ENCODE measurements around the gene MBNL1. TPM values are rescaled to one million over a fixed set of nuclear protein-coding genes. Genes with fewer than 3 reads are reported as not detected.
A peak's percentile ranks its signal among the peaks of the same experiment; 100 is the strongest.

Gene MBNL1
- total RNA-seq, 1 experiment from 2014 or later = 200 TPM

DNA sequence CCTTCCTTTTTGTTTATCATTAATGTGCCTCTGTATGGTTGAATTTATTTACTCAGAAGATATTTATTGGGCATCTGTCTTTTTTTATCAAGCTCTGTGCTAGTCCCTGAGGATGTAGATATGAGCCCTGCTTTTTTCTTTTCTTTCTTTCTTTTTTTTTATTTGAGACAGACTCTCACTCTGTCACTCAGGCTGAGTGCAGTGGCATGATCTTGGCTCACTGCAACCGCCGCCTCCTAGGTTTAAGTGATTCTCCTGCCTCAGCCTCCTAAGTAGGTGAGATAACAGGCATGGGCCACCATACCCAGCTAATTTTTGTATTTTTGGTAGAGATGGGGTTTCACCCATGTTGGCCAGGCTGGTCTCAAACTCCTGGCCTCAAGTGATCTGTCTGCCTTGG is 58.5 kb downstream of the MBNL1 start (continued):
- TF ChIP-seq, protein P1, sequence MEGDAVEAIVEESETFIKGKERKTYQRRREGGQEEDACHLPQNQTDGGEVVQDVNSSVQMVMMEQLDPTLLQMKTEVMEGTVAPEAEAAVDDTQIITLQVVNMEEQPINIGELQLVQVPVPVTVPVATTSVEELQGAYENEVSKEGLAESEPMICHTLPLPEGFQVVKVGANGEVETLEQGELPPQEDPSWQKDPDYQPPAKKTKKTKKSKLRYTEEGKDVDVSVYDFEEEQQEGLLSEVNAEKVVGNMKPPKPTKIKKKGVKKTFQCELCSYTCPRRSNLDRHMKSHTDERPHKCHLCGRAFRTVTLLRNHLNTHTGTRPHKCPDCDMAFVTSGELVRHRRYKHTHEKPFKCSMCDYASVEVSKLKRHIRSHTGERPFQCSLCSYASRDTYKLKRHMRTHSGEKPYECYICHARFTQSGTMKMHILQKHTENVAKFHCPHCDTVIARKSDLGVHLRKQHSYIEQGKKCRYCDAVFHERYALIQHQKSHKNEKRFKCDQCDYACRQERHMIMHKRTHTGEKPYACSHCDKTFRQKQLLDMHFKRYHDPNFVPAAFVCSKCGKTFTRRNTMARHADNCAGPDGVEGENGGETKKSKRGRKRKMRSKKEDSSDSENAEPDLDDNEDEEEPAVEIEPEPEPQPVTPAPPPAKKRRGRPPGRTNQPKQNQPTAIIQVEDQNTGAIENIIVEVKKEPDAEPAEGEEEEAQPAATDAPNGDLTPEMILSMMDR (IDR thresholded peaks at IDR 0.05 in 2 of 3, conservative IDR thresholded peaks at IDR 0.05 in 1 of 3; ENCODE audit: borderline replicate concordance in 1 of 3, insufficient read depth in 1 of 3, low read depth in 2 of 3, low read length in 2 of 3) = no peak

DNA sequence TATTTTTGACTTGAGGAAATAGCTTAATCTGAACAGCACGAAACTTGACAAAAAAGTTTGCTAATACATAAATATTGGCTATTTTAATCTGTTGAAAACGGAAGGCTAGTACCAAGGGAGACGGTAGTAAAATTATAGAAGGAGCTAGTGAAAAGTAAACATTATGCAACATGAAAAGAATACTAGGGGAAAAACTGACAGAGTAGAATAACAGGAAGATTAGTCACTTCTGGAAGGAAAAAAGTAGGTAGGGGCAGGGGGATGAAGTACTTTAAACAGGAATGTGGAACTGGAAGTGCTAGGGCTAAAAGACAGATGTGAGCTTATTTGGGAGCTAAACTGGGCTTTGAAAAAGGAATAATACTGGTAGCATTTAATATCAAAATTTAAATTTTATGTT is 60.1 kb downstream of the MBNL1 start:
- H3K79me2 ChIP-seq (ENCODE audit: insufficient read depth, low read length) = peaks cover 99% of the 10 kb centered on the region
- intact Hi-C loops (cut with micrococcal nuclease) = no loop called here
- ChIA-PET CTCF (interaction anchor here (0.9 kb wide), 1 partner anchor 302 kb away, joined by 3 read pairs; no protein-coding TSS in a partner anchor), POLR2A (interaction anchor here (1.0 kb wide), 1 partner anchor 60 kb away, joined by 3 read pairs; the partner anchor contains the start of gene MBNL1), RAD21 (ENCODE audit: low non-redundant PET in 1 of 2, low total read pairs in 2 of 2, uncharacterized antibody in 2 of 2, unreplicated experiment in 2 of 2) (no interaction called here)
- DNase-seq (ENCODE audit: low read depth, low spot score) (peak; percentile 70), ATAC-seq (peak; percentile 67)
- H3K27me3 ChIP-seq (ENCODE audit: insufficient read depth, low read length) = no peaks in the 10 kb centered on the region
- peak overlapping the region; percentile 51; the same call in 1 of the 2 replicates for H3K27ac ChIP-seq (ENCODE audit: low read depth, low read length)
- H3K9me3 ChIP-seq (ENCODE audit: control insufficient read depth in 1 of 2, insufficient read depth in 1 of 2, low read depth in 1 of 2, low read length in 2 of 2) = no peaks in the 10 kb centered on the region
- H3K4me3 ChIP-seq (replicated peaks in 1 of 2; ENCODE audit: low read depth in 1 of 2, low read length in 2 of 2) = no peak overlapping the region; a peak in 1 of 4 replicates
- no TSS peak for BruUV-seq (replicated peaks)
- no peaks in the 10 kb centered on the region for H3K9me2 ChIP-seq (ENCODE audit: insufficient read depth)
- peaks cover 0 to 8% of the 10 kb centered on the region in 2 experiments; a peak in 2 of 4 replicates for H3K36me3 ChIP-seq (ENCODE audit: control insufficient read depth in 1 of 2, insufficient read depth in 2 of 2, low read length in 2 of 2)
- H4K20me1 ChIP-seq (ENCODE audit: insufficient read depth) = 0 out of 2 replicates have a peak, but pooled peaks cover 6% of the 10 kb centered on the region
- H2AFZ ChIP-seq (ENCODE audit: low read depth, low read length, poor library complexity, severe bottlenecking) = no peak overlapping the region
- peak overlapping the region; percentile 33 for H3K9ac ChIP-seq (ENCODE audit: low read length)
- peak overlapping the region; percentile 56 for H3K4me2 ChIP-seq (ENCODE audit: low read length)
- peaks cover 50 to 56% of the 10 kb centered on the region in 2 experiments for H3K4me1 ChIP-seq (ENCODE audit: control insufficient read depth in 1 of 2, insufficient read depth in 2 of 2, low read length in 2 of 2)
- TF ChIP-seq EZH2phosphoT487 (IDR thresholded peaks at IDR 0.05; ENCODE audit: borderline replicate concordance) (no peak), ZFX (IDR thresholded peaks at IDR 0.05) (no peak), SRF (IDR thresholded peaks at IDR 0.05; ENCODE audit: low read depth) (peak; percentile 76), JUND (IDR thresholded peaks at IDR 0.05) (peak; percentile 98), EGR1 (IDR thresholded peaks at IDR 0.05; ENCODE audit: low read depth) (peak; percentile 60; the same call in 1 of the 2 replicates), ZNF274 (IDR thresholded peaks at IDR 0.05; ENCODE audit: low read depth, low read length) (no peak), FOSL1 (IDR thresholded peaks at IDR 0.05; ENCODE audit: low read depth) (peak; percentile 99), CEBPB (IDR thresholded peaks at IDR 0.05; ENCODE audit: low read depth) (peak; percentile 97), POLR2A (IDR thresholded peaks at IDR 0.05; ENCODE audit: borderline replicate concordance, extremely low read depth, insufficient read depth, insufficient read length) (no peak), CBX3 (IDR thresholded peaks at IDR 0.05; ENCODE audit: low read depth) (peak; percentile 87; the same call in 1 of the 2 replicates), SP1 (IDR thresholded peaks at IDR 0.05; ENCODE audit: low read depth) (peak; percentile 95)
- TF ChIP-seq, protein P2, sequence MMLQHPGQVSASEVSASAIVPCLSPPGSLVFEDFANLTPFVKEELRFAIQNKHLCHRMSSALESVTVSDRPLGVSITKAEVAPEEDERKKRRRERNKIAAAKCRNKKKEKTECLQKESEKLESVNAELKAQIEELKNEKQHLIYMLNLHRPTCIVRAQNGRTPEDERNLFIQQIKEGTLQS (IDR thresholded peaks at IDR 0.05) = peak; percentile 81; the same call in 1 of the 2 replicates
- TF ChIP-seq, protein P3, sequence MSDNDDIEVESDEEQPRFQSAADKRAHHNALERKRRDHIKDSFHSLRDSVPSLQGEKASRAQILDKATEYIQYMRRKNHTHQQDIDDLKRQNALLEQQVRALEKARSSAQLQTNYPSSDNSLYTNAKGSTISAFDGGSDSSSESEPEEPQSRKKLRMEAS (IDR thresholded peaks at IDR 0.05) = 0 out of 2 replicates have a peak, but pooled peaks have one; percentile 35
- TF ChIP-seq, protein P4, sequence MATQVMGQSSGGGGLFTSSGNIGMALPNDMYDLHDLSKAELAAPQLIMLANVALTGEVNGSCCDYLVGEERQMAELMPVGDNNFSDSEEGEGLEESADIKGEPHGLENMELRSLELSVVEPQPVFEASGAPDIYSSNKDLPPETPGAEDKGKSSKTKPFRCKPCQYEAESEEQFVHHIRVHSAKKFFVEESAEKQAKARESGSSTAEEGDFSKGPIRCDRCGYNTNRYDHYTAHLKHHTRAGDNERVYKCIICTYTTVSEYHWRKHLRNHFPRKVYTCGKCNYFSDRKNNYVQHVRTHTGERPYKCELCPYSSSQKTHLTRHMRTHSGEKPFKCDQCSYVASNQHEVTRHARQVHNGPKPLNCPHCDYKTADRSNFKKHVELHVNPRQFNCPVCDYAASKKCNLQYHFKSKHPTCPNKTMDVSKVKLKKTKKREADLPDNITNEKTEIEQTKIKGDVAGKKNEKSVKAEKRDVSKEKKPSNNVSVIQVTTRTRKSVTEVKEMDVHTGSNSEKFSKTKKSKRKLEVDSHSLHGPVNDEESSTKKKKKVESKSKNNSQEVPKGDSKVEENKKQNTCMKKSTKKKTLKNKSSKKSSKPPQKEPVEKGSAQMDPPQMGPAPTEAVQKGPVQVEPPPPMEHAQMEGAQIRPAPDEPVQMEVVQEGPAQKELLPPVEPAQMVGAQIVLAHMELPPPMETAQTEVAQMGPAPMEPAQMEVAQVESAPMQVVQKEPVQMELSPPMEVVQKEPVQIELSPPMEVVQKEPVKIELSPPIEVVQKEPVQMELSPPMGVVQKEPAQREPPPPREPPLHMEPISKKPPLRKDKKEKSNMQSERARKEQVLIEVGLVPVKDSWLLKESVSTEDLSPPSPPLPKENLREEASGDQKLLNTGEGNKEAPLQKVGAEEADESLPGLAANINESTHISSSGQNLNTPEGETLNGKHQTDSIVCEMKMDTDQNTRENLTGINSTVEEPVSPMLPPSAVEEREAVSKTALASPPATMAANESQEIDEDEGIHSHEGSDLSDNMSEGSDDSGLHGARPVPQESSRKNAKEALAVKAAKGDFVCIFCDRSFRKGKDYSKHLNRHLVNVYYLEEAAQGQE (IDR thresholded peaks at IDR 0.05; ENCODE audit: low read depth) = no peak
- TF ChIP-seq, protein P5, sequence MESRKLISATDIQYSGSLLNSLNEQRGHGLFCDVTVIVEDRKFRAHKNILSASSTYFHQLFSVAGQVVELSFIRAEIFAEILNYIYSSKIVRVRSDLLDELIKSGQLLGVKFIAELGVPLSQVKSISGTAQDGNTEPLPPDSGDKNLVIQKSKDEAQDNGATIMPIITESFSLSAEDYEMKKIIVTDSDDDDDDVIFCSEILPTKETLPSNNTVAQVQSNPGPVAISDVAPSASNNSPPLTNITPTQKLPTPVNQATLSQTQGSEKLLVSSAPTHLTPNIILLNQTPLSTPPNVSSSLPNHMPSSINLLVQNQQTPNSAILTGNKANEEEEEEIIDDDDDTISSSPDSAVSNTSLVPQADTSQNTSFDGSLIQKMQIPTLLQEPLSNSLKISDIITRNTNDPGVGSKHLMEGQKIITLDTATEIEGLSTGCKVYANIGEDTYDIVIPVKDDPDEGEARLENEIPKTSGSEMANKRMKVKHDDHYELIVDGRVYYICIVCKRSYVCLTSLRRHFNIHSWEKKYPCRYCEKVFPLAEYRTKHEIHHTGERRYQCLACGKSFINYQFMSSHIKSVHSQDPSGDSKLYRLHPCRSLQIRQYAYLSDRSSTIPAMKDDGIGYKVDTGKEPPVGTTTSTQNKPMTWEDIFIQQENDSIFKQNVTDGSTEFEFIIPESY (IDR thresholded peaks at IDR 0.05; ENCODE audit: extremely low read depth, insufficient replicate concordance, low read length) = peak; percentile 25
